Right renal cortex interstitium (tissue), 3 donors: ENCODE data around the gene MYLK3. TPM values are rescaled to one million over a fixed set of nuclear protein-coding genes. Genes with fewer than 3 reads are reported as not detected.
"Not testable (repeated sequence)": the region's sequence is repeated elsewhere in the genome, so short reads cannot be mapped to it uniquely, and the experiment has no call there.

Source experiments
- DNase-seq, 3 donors: peaks; one replicate each; pipeline ENCODE4 v3.0.0-alpha.2; 2013; ENCODE audit warnings: low read depth in 3 of 3, low spot score in 2 of 3
- polyA plus RNA-seq, 3 donors: library from polyadenylated mRNA; unstranded; fragments of 120-200 nt; gene quantifications; one replicate each; pipeline ENCODE4 v1.2.1, GENCODE V29; 2013; ENCODE audit not compliant: insufficient read length in 3 of 3

MYLK3 gene
- polyA plus RNA-seq, 3 donors = 0.76 to 1.2 (median 0.83) TPM

GRCh38 chr16:46693598-46693997 is 54.5 kb downstream of the MYLK3 start:
- no peak for DNase-seq

GRCh38 chr16:46691726-46692125 is 56.4 kb downstream of the MYLK3 start:
- DNase-seq = no peak

- DNase-seq = peak in 1 of 3 donors; percentile 12
These were observed 57.6 kb downstream of the MYLK3 start for GRCh38 chr16:46690281-46691178.

- DNase-seq = peak; percentile 95 to 97 (median 95)
These were observed 58.5 kb downstream of the MYLK3 start, which contains the start of gene ORC6 for GRCh38 chr16:46689365-46690280. Gene ORC6, plus strand, starts transcription at chr16:46689659. Its CDS starts 47 bp downstream, at chr16:46689706.

GRCh38 chr16:46688654-46689364 is 59.3 kb downstream of the MYLK3 start, which contains the start of gene VPS35:
Gene VPS35, minus strand, starts transcription at chr16:46689178. Its CDS starts 45 bp downstream, at chr16:46689133.
- DNase-seq = peak in 2 of 3 donors; percentile 96 to 98

GRCh38 chr16:46688101-46688653 is 60.0 kb downstream of the MYLK3 start:
- peak in 2 of 3 donors; percentile 15 to 33 for DNase-seq

GRCh38 chr16:46687486-46687885 is 60.7 kb downstream of the MYLK3 start:
- no peak for DNase-seq

- no peak for DNase-seq
These were observed 61.2 kb downstream of the MYLK3 start for GRCh38 chr16:46686815-46687473.

- DNase-seq = not testable (repeated sequence)
These were observed 66.3 kb downstream of the MYLK3 start for GRCh38 chr16:46681867-46682266.

- DNase-seq = not testable (repeated sequence)
These were observed 70.2 kb downstream of the MYLK3 start for GRCh38 chr16:46677943-46678342.

GRCh38 chr16:46673320-46674013 is 74.7 kb downstream of the MYLK3 start:
- DNase-seq = no peak

- no peak for DNase-seq
These were observed 86.0 kb downstream of the MYLK3 start for GRCh38 chr16:46662123-46662522.

GRCh38 chr16:46658925-46659324 is 89.2 kb downstream of the MYLK3 start:
- DNase-seq = no peak

Other genes starting within 250 kb of the MYLK3 start
- gene SHCBP1, start 127.0 kb downstream of the MYLK3 start, polyA plus RNA-seq = 10 to 100 TPM in 1 of 3 donors, 1 to 10 TPM in 2; 8.3 to 13.4 (median 9.3) TPM
- gene VPS35, start 59.2 kb downstream of the MYLK3 start, polyA plus RNA-seq = 100 to 1,000 TPM; 169 to 192 (median 171) TPM
- gene ORC6, start 58.7 kb downstream of the MYLK3 start, polyA plus RNA-seq = 10 to 100 TPM; 17.4 to 20.8 (median 18.3) TPM
- 10 to 100 TPM; 30.9 to 34.1 (median 33.6) TPM for gene C16orf87, start 82.8 kb upstream of the MYLK3 start, polyA plus RNA-seq
- 10 to 100 TPM; 23.7 to 27.2 (median 24.9) TPM for gene GPT2, start 136.0 kb upstream of the MYLK3 start, polyA plus RNA-seq
- 10 to 100 TPM; 92.5 to 95.4 (median 93.4) TPM for gene DNAJA2, start 225.3 kb upstream of the MYLK3 start, polyA plus RNA-seq